DOHH2 (cell line): ENCODE data around the gene MGLL.

ENCODE experiments used
- H3F3A ChIP-seq: fragments of 200-600 bp; sonication (generic), shearing (Covaris generic); 2 replicates; pipeline ENCODE4 v1.6.0; 2016; ENCODE audit warnings: antibody characterized with exemption, mild to moderate bottlenecking; ENCODE audit not compliant: control insufficient read depth, insufficient read depth
- H3K27ac ChIP-seq: fragments of 200-600 bp; sonication (generic); 2 replicates; pipeline ENCODE4 v1.5.1; 2014; ENCODE audit warnings: low read depth, mild to moderate bottlenecking, low read length, moderate library complexity
- H3K27me3 ChIP-seq: fragments of 200-600 bp; sonication (generic); 2 replicates; pipeline ENCODE4 v1.6.1; 2014; ENCODE audit warnings: mild to moderate bottlenecking, low read length, mixed read lengths; ENCODE audit not compliant: control insufficient read depth
- H3K36me3 ChIP-seq: fragments of 200-600 bp; sonication (generic); 2 replicates; pipeline ENCODE4 v1.6.1; 2014; ENCODE audit warnings: mild to moderate bottlenecking, low read length, moderate library complexity, mixed read lengths; ENCODE audit not compliant: control insufficient read depth
- H3K4me1 ChIP-seq: fragments of 200-600 bp; sonication (generic); 2 replicates; pipeline ENCODE4 v1.6.1; 2014; ENCODE audit warnings: mild to moderate bottlenecking, low read length, mixed read lengths; ENCODE audit not compliant: control insufficient read depth
- H3K4me2 ChIP-seq: fragments of 200-600 bp; sonication (generic); 2 replicates; pipeline ENCODE4 v1.6.0; 2014; ENCODE audit warnings: mild to moderate bottlenecking, low read length, moderate library complexity
- H3K4me3 ChIP-seq: fragments of 200-600 bp; sonication (generic); 2 replicates; pipeline ENCODE4 v1.5.1; 2014; ENCODE audit warnings: mild to moderate bottlenecking, low read length, mixed read lengths
- H3K79me2 ChIP-seq: fragments of 200-600 bp; sonication (generic); 2 replicates; pipeline ENCODE4 v1.6.1; 2014; ENCODE audit warnings: mild to moderate bottlenecking, low read length, mixed read lengths; ENCODE audit not compliant: control insufficient read depth
- H3K9me2 ChIP-seq: fragments of 200-600 bp; sonication (generic); replicated peaks from 2 replicates; pipeline ENCODE4 v1.6.1; 2014; ENCODE audit warnings: mild to moderate bottlenecking, low read length, mixed read lengths; ENCODE audit not compliant: control insufficient read depth
- H3K9me3 ChIP-seq: fragments of 200-600 bp; sonication (generic); 2 replicates; pipeline ENCODE4 v1.6.1; 2014; ENCODE audit warnings: antibody characterized with exemption, low read length, mixed read lengths; ENCODE audit not compliant: control insufficient read depth, insufficient read depth
- H4K20me1 ChIP-seq: fragments of 200-600 bp; sonication (generic); 2 replicates; pipeline ENCODE4 v1.6.0; 2014; ENCODE audit warnings: low read depth, mild to moderate bottlenecking, antibody characterized with exemption, low read length, moderate library complexity; ENCODE audit not compliant: control insufficient read depth, insufficient read depth
- CTCF ChIP-seq: fragments of 200-600 bp; sonication (generic); IDR thresholded peaks from one replicate; pipeline ENCODE4 v1.5.1; 2014; ENCODE audit warnings: antibody characterized with exemption, mild to moderate bottlenecking, low read depth, low read length; ENCODE audit not compliant: poor library complexity, severe bottlenecking
- EZH2phosphoT487 ChIP-seq: fragments of 200-600 bp; sonication (generic); IDR thresholded peaks from 2 replicates; pipeline ENCODE4 v1.6.1; 2017; ENCODE audit warnings: borderline replicate concordance, mild to moderate bottlenecking, antibody characterized with exemption, low read length, moderate library complexity, mixed read lengths

MGLL gene

GRCh38 chr3:127738192-127738840, 84.0 kb downstream of the MGLL start:
- Histone ChIP-seq H3K9me2 (no peaks in the 10 kb centered on the region), H3K27me3 (no peaks in the 10 kb centered on the region), H3K4me1 (peaks cover 48% of the 10 kb centered on the region), H3K27ac (no peak overlapping the region), H3K79me2 (no peaks in the 10 kb centered on the region), H3K36me3 (no peaks in the 10 kb centered on the region), H3F3A (peaks cover 11% of the 10 kb centered on the region), H3K4me2 (no peak overlapping the region), H3K4me3 (no peak overlapping the region), H3K9me3 (no peaks in the 10 kb centered on the region), H4K20me1 (no peaks in the 10 kb centered on the region)
- TF ChIP-seq CTCF (no peak), EZH2phosphoT487 (no peak)

- Histone ChIP-seq H4K20me1 (no peaks in the 10 kb centered on the region), H3K27ac (peak overlapping the region; percentile 86), H3K79me2 (no peaks in the 10 kb centered on the region), H3K9me3 (no peaks in the 10 kb centered on the region), H3K36me3 (no peaks in the 10 kb centered on the region), H3F3A (peaks cover 11% of the 10 kb centered on the region), H3K9me2 (no peaks in the 10 kb centered on the region), H3K27me3 (no peaks in the 10 kb centered on the region), H3K4me2 (peak overlapping the region; percentile 92), H3K4me3 (peak overlapping the region; percentile 71), H3K4me1 (peaks cover 60% of the 10 kb centered on the region)
- TF ChIP-seq EZH2phosphoT487, result no peak
- no peak for TF ChIP-seq CTCF
Measured at GRCh38 chr3:127736801-127737539, 85.3 kb downstream of the MGLL start.

DNA sequence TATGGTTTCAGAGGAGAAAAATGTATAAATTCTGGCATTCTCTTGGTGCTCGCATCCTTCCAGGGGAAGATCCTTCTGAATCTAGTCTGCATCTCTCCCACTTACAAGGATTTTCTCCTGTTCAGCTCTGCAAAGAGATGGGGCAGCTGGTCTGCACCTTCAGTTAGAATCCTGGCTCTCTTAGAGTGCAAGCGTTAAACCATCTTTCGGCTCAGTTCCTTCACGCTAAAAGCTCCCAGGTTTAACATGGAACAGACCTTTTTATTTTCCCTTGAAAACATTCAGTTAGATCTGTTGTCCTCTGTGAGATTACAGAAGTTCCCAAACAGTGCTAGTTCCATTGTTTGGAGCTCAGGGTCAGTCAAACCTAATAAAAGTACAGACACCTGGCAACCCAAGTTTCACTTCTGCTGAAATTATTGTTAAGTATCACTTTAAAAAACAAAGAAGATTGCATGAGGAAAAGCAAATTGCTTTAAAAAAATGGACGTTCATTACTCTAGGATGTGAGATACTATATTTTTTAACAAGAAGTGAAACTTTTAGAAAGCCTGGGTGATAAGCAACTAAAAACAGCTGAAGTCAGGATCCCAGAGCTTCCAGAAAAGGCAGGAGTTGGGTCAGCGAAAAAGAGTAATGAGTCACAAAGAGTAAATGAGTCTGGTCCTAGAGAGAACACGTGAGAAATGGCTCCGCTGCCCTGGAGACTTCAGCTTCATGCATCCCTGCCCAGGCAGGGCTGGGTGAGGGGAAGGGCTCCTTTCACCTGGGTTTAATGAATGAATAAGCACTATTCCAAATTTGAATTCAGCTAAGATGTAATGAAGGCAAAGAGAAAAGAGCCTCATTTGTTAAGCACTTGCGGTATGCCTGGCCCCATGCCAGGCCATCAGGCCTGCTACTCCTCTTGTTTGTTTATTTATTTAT, 86.3 kb downstream of the MGLL start:
- no peaks in the 10 kb centered on the region for H3K9me3 ChIP-seq
- no peaks in the 10 kb centered on the region for H4K20me1 ChIP-seq
- no peaks in the 10 kb centered on the region for H3K9me2 ChIP-seq
- peaks cover 60% of the 10 kb centered on the region for H3K4me1 ChIP-seq
- peak overlapping the region; percentile 86 for H3K27ac ChIP-seq
- H3F3A ChIP-seq, result peaks cover 11% of the 10 kb centered on the region
- H3K79me2 ChIP-seq, result no peaks in the 10 kb centered on the region
- TF ChIP-seq EZH2phosphoT487 (no peak), CTCF (no peak)
- H3K36me3 ChIP-seq, result no peaks in the 10 kb centered on the region
- H3K4me3 ChIP-seq, result peak overlapping the region; percentile 71
- H3K27me3 ChIP-seq, result no peaks in the 10 kb centered on the region
- peak overlapping the region; percentile 92 for H3K4me2 ChIP-seq
